Spleen (tissue), 11 donors: ENCODE measurements around the gene EPC2. TPM values are rescaled to one million over a fixed set of nuclear protein-coding genes. Genes with fewer than 3 reads are reported as not detected.
A peak's percentile ranks its signal among the peaks of the same experiment; 100 is the strongest.

ENCODE experiments used
- DNase-seq: peaks from one replicate; pipeline ENCODE4 v3.0.0-alpha.2; 2020
- H3K27ac ChIP-seq, 8 donors: fragments of 200-600 bp; sonication (generic) in 7 of 8; 1 replicate in 4 of 8; 2 replicates in 4 of 8; pipeline versions ENCODE4 v1.5.0 to v1.8.0; 2016 to 2021; ENCODE audit warnings: inconsistent platforms in 4 of 8, mild to moderate bottlenecking in 4 of 8, moderate library complexity in 1 of 8
- H3K27me3 ChIP-seq, 7 donors: fragments of 200-600 bp; sonication (generic) in 6 of 7; replicated peaks in 1 of 7; 1 replicate in 4 of 7; 2 replicates in 3 of 7; pipeline versions ENCODE4 v1.5.0 to v1.8.0; 2016 to 2021; ENCODE audit warnings: inconsistent platforms in 3 of 7, mild to moderate bottlenecking in 1 of 7
- H3K36me3 ChIP-seq, 6 donors: fragments of 200-600 bp; sonication (generic) in 5 of 6; 1 replicate in 4 of 6; 2 replicates in 2 of 6; pipeline versions ENCODE4 v1.5.0 to v1.8.0; 2016 to 2021; ENCODE audit warnings: inconsistent platforms in 2 of 6
- H3K4me1 ChIP-seq, 6 donors: fragments of 200-600 bp; sonication (generic) in 5 of 6; 1 replicate in 3 of 6; 2 replicates in 3 of 6; pipeline versions ENCODE4 v1.5.0 to v1.8.0; 2016 to 2021; ENCODE audit warnings: inconsistent platforms in 3 of 6
- H3K4me3 ChIP-seq, 8 donors: fragments of 200-600 bp; sonication (generic) in 7 of 8; 1 replicate in 4 of 8; 2 replicates in 4 of 8; pipeline versions ENCODE4 v1.5.0 to v1.8.0; 2016 to 2021; ENCODE audit warnings: inconsistent platforms in 4 of 8, mild to moderate bottlenecking in 4 of 8, moderate library complexity in 2 of 8
- H3K9me3 ChIP-seq, 8 donors: fragments of 200-600 bp; sonication (generic) in 7 of 8; 1 replicate in 4 of 8; 2 replicates in 4 of 8; pipeline versions ENCODE4 v1.5.0 to v1.8.0; 2016 to 2021; ENCODE audit warnings: inconsistent platforms in 4 of 8
- CTCF ChIP-seq, 11 experiments: fragments of 200-600 bp in 7 of 11; fragments of 450-650 bp in 4 of 11; sonication (generic) in 4 of 11; IDR thresholded peaks in 8 of 11; conservative IDR thresholded peaks in 3 of 11; 1 replicate in 7 of 11; 2 replicates in 4 of 11; pipeline versions ENCODE4 v1.4.0 to v1.8.0; 2016 to 2021; ENCODE audit warnings: antibody characterized with exemption in 11 of 11, inconsistent platforms in 4 of 11, mild to moderate bottlenecking in 1 of 11
- POLR2A ChIP-seq, 3 donors: fragments of 450-650 bp; IDR thresholded peaks; one replicate each; pipeline ENCODE4 v1.5.1; 2017; ENCODE audit warnings: antibody characterized with exemption in 3 of 3, mild to moderate bottlenecking in 1 of 3
- POLR2AphosphoS5 ChIP-seq, 3 donors: sonication (generic); formaldehyde crosslinking; IDR thresholded peaks; one replicate each; pipeline ENCODE4 v1.5.1; 2017; ENCODE audit warnings: antibody characterized with exemption in 3 of 3
- WGBS, 5 donors: extraction: QIAGEN DNeasy Blood & Tissue Kit in 3 of 5; methylation state at CpG; one replicate each; pipeline versions ENCODE4 v1.1.5 to v1.1.7; 2013 to 2018; 5-methylcytosine and 5-hydroxymethylcytosine counted together
- intact Hi-C: fragments of 100-400 bp; cut with DNase I; formaldehyde crosslinking; loops from one replicate; pipeline ENCODE4 v1.15.0; 2023; ENCODE audit warnings: low total_unique reads
- polyA plus RNA-seq, 3 donors: library from polyadenylated mRNA; stranded (reverse); fragments of 200-250 nt; gene quantifications; one replicate each; pipeline ENCODE4 v1.2.1, GENCODE V29; 2013
- total RNA-seq, 7 donors: library from RNA; depleted of rRNA in 3 of 7; stranded (reverse); fragments of >200 nt in 3 of 7; fragmentation: NEBNext Ultra II Directional in 4 of 7; extraction: Animal tissue kit (Norgen Biotek cat#: 25700) in 4 of 7; gene quantifications; one replicate each; pipeline versions ENCODE4 v1.1.0 to v1.2.1, GENCODE V29; 2016 to 2021
- donor health status: healthy with polysubstance abuse.
- donor health status: DM: no; HTN: no; CAD: no; lungs with moderate emphysema.
- donor health status: DM: no; HTN: no; CAD: no.
- donor health status: Bipolar disorder and iron deficiency.
- donor health status: healthy.
- donor health status: DM: no; HTN: no; CAD: no.
- donor health status: DM: yes; HTN: yes; CAD: no.

The EPC2 gene
- total and polyA plus RNA-seq, 10 donors, result 7.4 to 49.0 (median 40.7) TPM

- Histone ChIP-seq H3K27ac (no peak overlapping the region), H3K4me3 (no peak overlapping the region), H3K27me3 (no peaks in the 10 kb centered on the region), H3K4me1 (peaks cover 52 to 91% (median 80%) of the 10 kb centered on the region in 6 donors), H3K9me3 (no peaks in the 10 kb centered on the region), H3K36me3 (no peaks in the 10 kb centered on the region)
- no peak for DNase-seq
- intact Hi-C loops, result loop anchor here (10.0 kb wide), 1 partner anchor 635 kb away; no protein-coding TSS in a partner anchor
- TF ChIP-seq POLR2A (IDR thresholded peaks at IDR 0.05), result no peak
- TF ChIP-seq CTCF (IDR thresholded peaks at IDR 0.05 in 8 of 11, conservative IDR thresholded peaks at IDR 0.05 in 3 of 11), result no peak
- no peak for TF ChIP-seq POLR2AphosphoS5 (IDR thresholded peaks at IDR 0.05)
Measured at GRCh38 chr2:148649936-148650335, 5.4 kb downstream of the EPC2 start.

GRCh38 chr2:148650881-148651280 lies 6.3 kb downstream of the EPC2 start:
- no peaks in the 10 kb centered on the region for H3K9me3 ChIP-seq
- WGBS, 5 donors, result 90 to 96% (median 94%) methylated on average over 2 of the region's 2 CpGs
- intact Hi-C loops, result loop anchor here (10.0 kb wide), 1 partner anchor 636 kb away; no protein-coding TSS in a partner anchor
- peaks cover 55 to 100% (median 89%) of the 10 kb centered on the region in 6 donors for H3K4me1 ChIP-seq
- no peak for DNase-seq
- no peak overlapping the region for H3K27ac ChIP-seq
- TF ChIP-seq CTCF (IDR thresholded peaks at IDR 0.05 in 8 of 11, conservative IDR thresholded peaks at IDR 0.05 in 3 of 11), result no peak
- no peak for TF ChIP-seq POLR2AphosphoS5 (IDR thresholded peaks at IDR 0.05)
- TF ChIP-seq POLR2A (IDR thresholded peaks at IDR 0.05), result no peak
- H3K4me3 ChIP-seq, result no peak overlapping the region
- H3K36me3 ChIP-seq, result no peaks in the 10 kb centered on the region
- H3K27me3 ChIP-seq, result no peaks in the 10 kb centered on the region

GRCh38 chr2:148651972-148652371 lies 7.4 kb downstream of the EPC2 start:
- Histone ChIP-seq H3K4me3 (no peak overlapping the region), H3K4me1 (peaks cover 57 to 100% (median 91%) of the 10 kb centered on the region in 6 donors), H3K9me3 (no peaks in the 10 kb centered on the region), H3K27me3 (no peaks in the 10 kb centered on the region), H3K36me3 (no peaks in the 10 kb centered on the region), H3K27ac (no peak overlapping the region)
- 75 to 79% (median 75%) methylated on average over 2 of the region's 2 CpGs for WGBS, 5 donors
- TF ChIP-seq POLR2AphosphoS5 (IDR thresholded peaks at IDR 0.05) (no peak), CTCF (IDR thresholded peaks at IDR 0.05 in 8 of 11, conservative IDR thresholded peaks at IDR 0.05 in 3 of 11) (no peak), POLR2A (IDR thresholded peaks at IDR 0.05) (no peak)
- DNase-seq, result no peak
- intact Hi-C loops, result loop anchor here (10.0 kb wide), 1 partner anchor 637 kb away; no protein-coding TSS in a partner anchor

- TF ChIP-seq CTCF (IDR thresholded peaks at IDR 0.05 in 8 of 11, conservative IDR thresholded peaks at IDR 0.05 in 3 of 11), result no peak
- no peak for TF ChIP-seq POLR2A (IDR thresholded peaks at IDR 0.05)
- no peak for TF ChIP-seq POLR2AphosphoS5 (IDR thresholded peaks at IDR 0.05)
- DNase-seq, result no peak
- intact Hi-C loops, result loop anchor here (10.0 kb wide), 1 partner anchor 639 kb away; no protein-coding TSS in a partner anchor
- Histone ChIP-seq H3K27ac (peak overlapping the region in 4 of 8 donors; percentile 7 to 35 (median 23)), H3K4me3 (peak overlapping the region in 1 of 8 donors; percentile 6), H3K27me3 (no peaks in the 10 kb centered on the region), H3K4me1 (peaks cover 66 to 100% (median 95%) of the 10 kb centered on the region in 6 donors), H3K36me3 (no peaks in the 10 kb centered on the region), H3K9me3 (no peaks in the 10 kb centered on the region)
- 27 to 35% (median 34%) methylated on average over 2 of the region's 2 CpGs for WGBS, 5 donors
Measured at GRCh38 chr2:148653437-148653836, 8.9 kb downstream of the EPC2 start.
